Hepatocyte (in vitro differentiated cells): ENCODE measurements around the gene ETV7. TPM values are rescaled to one million over a fixed set of nuclear protein-coding genes. Genes with fewer than 3 reads are reported as not detected.
A peak's percentile ranks its signal among the peaks of the same experiment; 100 is the strongest.

Source experiments
- DNase-seq: peaks from one replicate; pipeline ENCODE4 v3.0.0-alpha.2; 2016; ENCODE audit warnings: low spot score
- H2AFZ ChIP-seq: fragments of 200-600 bp; sonication (generic); 2 replicates; pipeline ENCODE4 v1.6.0; 2016; ENCODE audit warnings: antibody characterized with exemption, mild to moderate bottlenecking
- H3K27ac ChIP-seq: fragments of 200-600 bp; sonication (generic); 2 replicates; pipeline ENCODE4 v1.5.1; 2016; ENCODE audit warnings: mild to moderate bottlenecking
- H3K27me3 ChIP-seq: fragments of 200-600 bp; sonication (generic); 2 replicates; pipeline ENCODE4 v1.6.1; 2016
- H3K36me3 ChIP-seq: fragments of 200-600 bp; sonication (generic); replicated peaks from 2 replicates; pipeline ENCODE4 v1.5.1; 2016; ENCODE audit warnings: low read depth; ENCODE audit not compliant: insufficient read depth
- H3K4me1 ChIP-seq: fragments of 200-600 bp; sonication (generic); 2 replicates; pipeline ENCODE4 v1.5.1; 2016; ENCODE audit warnings: mild to moderate bottlenecking, moderate library complexity; ENCODE audit not compliant: insufficient read depth
- H3K4me2 ChIP-seq: fragments of 200-600 bp; sonication (generic); 2 replicates; pipeline ENCODE4 v1.6.0; 2016
- H3K4me3 ChIP-seq: fragments of 200-600 bp; sonication (generic); 2 replicates; pipeline ENCODE4 v1.5.1; 2016; ENCODE audit warnings: mild to moderate bottlenecking
- H3K79me2 ChIP-seq: fragments of 200-600 bp; sonication (generic); 2 replicates; pipeline ENCODE4 v1.6.0; 2017; ENCODE audit warnings: mild to moderate bottlenecking
- H3K9me2 ChIP-seq: fragments of 200-600 bp; sonication (generic); replicated peaks from 2 replicates; pipeline ENCODE4 v1.6.0; 2017; ENCODE audit warnings: mild to moderate bottlenecking; ENCODE audit not compliant: insufficient read depth
- H3K9me3 ChIP-seq: fragments of 200-600 bp; sonication (generic); 2 replicates; pipeline ENCODE4 v1.5.1; 2016; ENCODE audit warnings: low read depth, mild to moderate bottlenecking
- H4K20me1 ChIP-seq: fragments of 200-600 bp; sonication (generic); 2 replicates; pipeline ENCODE4 v1.6.0; 2016; ENCODE audit warnings: mild to moderate bottlenecking; ENCODE audit not compliant: insufficient read depth, poor library complexity, severe bottlenecking
- EZH2 ChIP-seq: fragments of 200-600 bp; sonication (generic); IDR thresholded peaks from 2 replicates; pipeline ENCODE4 v1.6.1; 2016; ENCODE audit warnings: antibody characterized with exemption, mild to moderate bottlenecking, borderline replicate concordance
- EZH2phosphoT487 ChIP-seq: fragments of 200-600 bp; sonication (generic); IDR thresholded peaks from one replicate; pipeline ENCODE4 v1.6.1; 2018; ENCODE audit warnings: antibody characterized with exemption, mild to moderate bottlenecking, low read depth, moderate library complexity; ENCODE audit not compliant: unreplicated experiment, severe bottlenecking
- WGBS: methylation state at CpG from one replicate; pipeline ENCODE4 v1.1.6; 2016; ENCODE audit warnings: low lambda C conversion rate; ENCODE audit errors: missing lambda C conversion rate; 5-methylcytosine and 5-hydroxymethylcytosine counted together
- polyA plus RNA-seq: library from polyadenylated mRNA; unstranded; fragments of >200 nt; fragmentation: Nextera tagmentation; extraction: Ambion mirVana; gene quantifications from 2 replicates; pipeline ENCODE4 v1.2.1, GENCODE V29; 2016
- total RNA-seq: library from RNA; depleted of rRNA; stranded (reverse); fragments of >200 nt; gene quantifications from 2 replicates; pipeline ENCODE4 v1.2.3, GENCODE V29; 2014
- TF ChIP-seq, protein P1 (sequence below): fragments of 200-600 bp; sonication (generic); IDR thresholded peaks from 2 replicates; pipeline ENCODE4 v1.5.1; 2016; ENCODE audit warnings: antibody characterized with exemption, mild to moderate bottlenecking; ENCODE audit not compliant: poor library complexity

The ETV7 gene
- total and polyA plus RNA-seq, 2 experiments from 2014 or later, result 1.2 TPM

DNA sequence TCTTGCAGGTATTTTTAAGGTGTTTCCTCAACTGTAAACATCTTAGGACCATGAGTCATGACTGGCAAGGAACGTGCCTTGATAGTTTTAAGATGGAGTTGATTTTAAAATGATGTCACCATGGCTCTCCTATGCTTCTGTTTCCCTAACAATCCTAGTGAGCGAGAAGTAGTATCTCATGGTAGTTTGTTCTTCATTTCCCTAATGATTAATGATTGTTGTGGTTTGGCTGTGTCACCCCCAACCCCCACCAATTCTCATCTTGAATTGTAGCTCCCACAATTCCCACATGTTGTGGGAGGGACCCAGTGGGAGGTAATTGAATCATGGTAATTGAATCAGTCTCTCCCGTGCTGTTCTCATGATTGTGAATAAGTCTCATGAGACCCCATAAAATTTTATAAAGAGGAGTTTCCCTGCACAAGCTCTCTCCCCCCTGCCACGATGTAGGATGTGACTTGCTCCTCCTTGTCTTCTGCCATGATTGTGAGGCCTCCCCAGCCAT lies 34.0 kb downstream of the ETV7 start:
- TF ChIP-seq EZH2phosphoT487 (no peak), EZH2 (no peak)
- TF ChIP-seq, protein P1, sequence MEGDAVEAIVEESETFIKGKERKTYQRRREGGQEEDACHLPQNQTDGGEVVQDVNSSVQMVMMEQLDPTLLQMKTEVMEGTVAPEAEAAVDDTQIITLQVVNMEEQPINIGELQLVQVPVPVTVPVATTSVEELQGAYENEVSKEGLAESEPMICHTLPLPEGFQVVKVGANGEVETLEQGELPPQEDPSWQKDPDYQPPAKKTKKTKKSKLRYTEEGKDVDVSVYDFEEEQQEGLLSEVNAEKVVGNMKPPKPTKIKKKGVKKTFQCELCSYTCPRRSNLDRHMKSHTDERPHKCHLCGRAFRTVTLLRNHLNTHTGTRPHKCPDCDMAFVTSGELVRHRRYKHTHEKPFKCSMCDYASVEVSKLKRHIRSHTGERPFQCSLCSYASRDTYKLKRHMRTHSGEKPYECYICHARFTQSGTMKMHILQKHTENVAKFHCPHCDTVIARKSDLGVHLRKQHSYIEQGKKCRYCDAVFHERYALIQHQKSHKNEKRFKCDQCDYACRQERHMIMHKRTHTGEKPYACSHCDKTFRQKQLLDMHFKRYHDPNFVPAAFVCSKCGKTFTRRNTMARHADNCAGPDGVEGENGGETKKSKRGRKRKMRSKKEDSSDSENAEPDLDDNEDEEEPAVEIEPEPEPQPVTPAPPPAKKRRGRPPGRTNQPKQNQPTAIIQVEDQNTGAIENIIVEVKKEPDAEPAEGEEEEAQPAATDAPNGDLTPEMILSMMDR, result no peak
- no peaks in the 10 kb centered on the region for H3K9me3 ChIP-seq
- DNase-seq, result no peak
- H3K27me3 ChIP-seq, result no peaks in the 10 kb centered on the region
- H3K36me3 ChIP-seq, result no peaks in the 10 kb centered on the region
- H3K4me3 ChIP-seq, result no peak overlapping the region
- peaks cover 21% of the 10 kb centered on the region for H3K4me1 ChIP-seq
- H2AFZ ChIP-seq, result no peak overlapping the region
- H4K20me1 ChIP-seq, result no peaks in the 10 kb centered on the region
- H3K27ac ChIP-seq, result no peak overlapping the region
- WGBS, result 69% methylated on average over 4 of the region's 4 CpGs
- H3K79me2 ChIP-seq, result no peaks in the 10 kb centered on the region
- no peak overlapping the region for H3K4me2 ChIP-seq
- no peaks in the 10 kb centered on the region for H3K9me2 ChIP-seq

DNA sequence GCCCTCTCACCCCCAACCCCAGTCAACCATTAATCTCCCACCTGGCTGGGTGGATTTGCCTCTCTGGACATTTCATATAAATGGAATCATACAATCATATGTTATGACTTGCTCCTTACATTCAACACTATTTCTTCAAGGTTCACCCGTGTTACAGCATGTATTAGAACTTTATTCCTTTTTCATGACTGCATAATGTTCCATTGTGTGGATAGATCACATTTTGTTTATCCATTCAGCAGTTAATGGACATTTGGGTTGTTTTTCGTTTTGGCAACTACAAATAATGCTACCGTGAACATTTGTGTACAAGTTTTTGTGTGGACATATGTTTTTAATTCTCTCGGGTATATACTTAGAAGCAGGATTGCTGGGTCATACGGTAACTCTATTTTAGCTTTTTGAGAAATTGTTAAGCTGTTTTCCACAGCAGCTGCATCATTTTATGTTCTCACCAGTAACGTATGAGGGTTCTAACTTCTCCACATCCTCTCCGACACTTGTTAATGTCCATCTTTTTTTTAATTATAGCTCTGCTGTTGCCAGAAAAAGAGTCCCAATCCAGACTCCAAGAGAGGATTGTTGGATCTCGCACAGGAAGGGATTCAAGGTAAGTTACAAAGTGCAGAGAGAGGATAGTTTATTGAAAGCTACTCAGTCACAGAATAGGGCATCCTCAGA lies 34.9 kb downstream of the ETV7 start:
- TF ChIP-seq, protein P1, result no peak
- no peak for TF ChIP-seq EZH2phosphoT487
- no peak for TF ChIP-seq EZH2
- DNase-seq, result no peak
- H3K27ac ChIP-seq, result peak overlapping the region; percentile 90
- H4K20me1 ChIP-seq, result no peaks in the 10 kb centered on the region
- H3K9me2 ChIP-seq, result no peaks in the 10 kb centered on the region
- H3K27me3 ChIP-seq, result no peaks in the 10 kb centered on the region
- H3K4me2 ChIP-seq, result no peak overlapping the region
- no peaks in the 10 kb centered on the region for H3K79me2 ChIP-seq
- peaks cover 18% of the 10 kb centered on the region for H3K4me1 ChIP-seq
- H3K36me3 ChIP-seq, result no peaks in the 10 kb centered on the region
- H3K9me3 ChIP-seq, result no peaks in the 10 kb centered on the region
- WGBS, result 91% methylated on average over 8 of the region's 8 CpGs
- H2AFZ ChIP-seq, result no peak overlapping the region
- no peak overlapping the region for H3K4me3 ChIP-seq

DNA sequence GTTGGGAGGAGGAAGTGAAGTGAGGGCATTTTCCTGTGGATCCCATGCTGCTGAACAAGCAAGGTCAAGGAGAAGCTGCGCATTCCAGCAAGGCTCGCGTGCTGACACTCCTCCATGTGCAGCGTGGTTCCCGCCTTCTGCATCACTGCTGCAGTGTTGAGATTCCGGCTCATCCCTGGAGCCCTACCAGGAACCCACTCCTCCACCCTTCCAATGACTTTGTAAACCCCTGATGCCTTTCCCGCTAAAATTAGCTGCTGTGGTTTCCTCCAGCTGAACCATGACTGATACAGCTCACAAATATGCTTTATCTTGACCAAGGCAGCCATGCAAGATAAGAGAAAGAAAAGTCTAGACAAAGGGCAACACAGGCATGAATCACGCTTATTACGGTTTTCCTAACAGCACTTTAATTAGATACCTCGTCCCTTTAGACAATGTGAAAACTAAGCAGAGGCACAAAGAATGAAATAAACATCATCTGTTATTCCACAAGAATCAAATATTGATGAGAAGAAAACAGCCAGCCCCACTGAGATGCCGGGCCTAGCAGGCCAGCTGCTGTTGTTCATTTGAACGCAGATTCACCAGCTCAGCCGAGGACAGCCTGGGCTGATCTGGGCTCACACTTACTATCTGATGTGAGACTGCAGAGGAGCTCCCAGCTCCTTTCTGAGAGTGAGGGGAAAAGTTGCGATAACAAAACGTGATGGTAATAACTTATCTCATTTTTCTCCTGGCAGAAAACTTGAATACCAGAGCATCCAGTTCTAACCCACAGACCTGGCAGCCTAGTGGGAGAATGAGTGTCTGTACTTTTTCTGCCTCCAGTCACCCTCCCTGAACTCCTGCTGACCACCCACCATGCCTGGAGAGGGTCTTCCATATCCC lies 36.5 kb downstream of the ETV7 start:
- Histone ChIP-seq H3K36me3 (no peaks in the 10 kb centered on the region), H3K4me2 (peak overlapping the region; percentile 51), H3K9me2 (no peaks in the 10 kb centered on the region), H3K27ac (peak overlapping the region; percentile 90), H3K27me3 (no peaks in the 10 kb centered on the region), H3K4me1 (peaks cover 18% of the 10 kb centered on the region), H3K4me3 (no peak overlapping the region), H2AFZ (no peak overlapping the region), H4K20me1 (no peaks in the 10 kb centered on the region), H3K9me3 (no peaks in the 10 kb centered on the region), H3K79me2 (no peaks in the 10 kb centered on the region)
- TF ChIP-seq EZH2phosphoT487, result no peak
- DNase-seq, result peak; percentile 71
- 51% methylated on average over 15 of the region's 15 CpGs for WGBS

DNA sequence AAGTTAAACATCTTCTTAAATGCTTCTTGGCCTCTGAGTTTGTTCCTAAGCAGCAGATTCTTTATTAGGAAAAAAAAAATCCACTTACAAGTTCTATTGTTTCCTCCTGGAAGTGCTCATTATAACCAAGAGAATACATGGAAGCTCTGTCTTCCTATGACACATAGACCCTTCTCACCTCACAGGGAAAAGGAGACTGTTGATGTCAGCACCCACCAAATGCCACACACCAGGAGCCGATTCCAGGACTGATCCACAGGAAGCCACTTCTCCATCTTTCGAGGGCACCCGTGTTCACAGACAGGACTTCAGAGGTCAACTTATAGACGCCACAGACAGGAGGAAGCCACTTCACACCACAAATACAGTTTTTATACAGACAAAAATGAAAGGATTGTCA lies 37.4 kb downstream of the ETV7 start:
- Histone ChIP-seq H3K4me2 (peak overlapping the region; percentile 15), H3K4me1 (peaks cover 18% of the 10 kb centered on the region), H3K79me2 (no peaks in the 10 kb centered on the region), H3K36me3 (no peaks in the 10 kb centered on the region), H3K4me3 (no peak overlapping the region), H2AFZ (no peak overlapping the region), H3K27ac (peak overlapping the region; percentile 90), H3K27me3 (no peaks in the 10 kb centered on the region), H3K9me2 (no peaks in the 10 kb centered on the region), H3K9me3 (no peaks in the 10 kb centered on the region), H4K20me1 (no peaks in the 10 kb centered on the region)
- TF ChIP-seq, protein P1, result no peak
- TF ChIP-seq EZH2 (no peak), EZH2phosphoT487 (no peak)
- WGBS, result 92% methylated on average over 4 of the region's 4 CpGs
- DNase-seq, result no peak
